ENCODE data around the gene FLOT1. TPM values are rescaled to one million over a fixed set of nuclear protein-coding genes. Genes with fewer than 3 reads are reported as not detected.

Gene FLOT1
- total and polyA plus RNA-seq, 7 donors: 141 to 206 (median 174) TPM

DNA sequence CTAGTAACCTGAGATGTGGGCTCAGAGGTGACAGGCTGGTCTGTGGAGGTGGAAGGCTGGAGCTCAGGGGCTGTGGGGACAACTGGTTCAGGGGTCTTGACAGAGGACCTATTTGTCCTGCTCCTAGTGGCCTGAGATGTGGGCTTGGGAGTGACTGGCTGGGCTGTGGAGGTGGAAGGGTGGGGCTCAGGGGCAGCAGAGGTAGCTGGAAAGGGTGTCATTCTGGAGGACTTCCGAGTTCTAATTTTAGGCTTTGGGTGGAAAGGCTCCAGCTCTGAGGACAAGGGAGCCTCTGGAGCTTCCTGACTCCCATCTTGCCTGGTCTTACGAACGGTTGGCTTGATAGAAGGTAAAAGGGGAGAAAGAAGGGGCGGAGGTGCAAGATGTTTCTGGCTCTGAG lies 36.9 kb downstream of the FLOT1 start:
- no peak for DNase-seq
- intact Hi-C loops (cut with DNase I): no loop called here
- H3K27me3 ChIP-seq: no peaks in the 10 kb centered on the region
- H3K27ac ChIP-seq: no peak overlapping the region
- peaks cover 3 to 80% (median 16%) of the 10 kb centered on the region in 4 donors for H3K36me3 ChIP-seq
- no peaks in the 10 kb centered on the region for H3K9me3 ChIP-seq
- no peak overlapping the region for H3K4me3 ChIP-seq
- TF ChIP-seq, protein P1, sequence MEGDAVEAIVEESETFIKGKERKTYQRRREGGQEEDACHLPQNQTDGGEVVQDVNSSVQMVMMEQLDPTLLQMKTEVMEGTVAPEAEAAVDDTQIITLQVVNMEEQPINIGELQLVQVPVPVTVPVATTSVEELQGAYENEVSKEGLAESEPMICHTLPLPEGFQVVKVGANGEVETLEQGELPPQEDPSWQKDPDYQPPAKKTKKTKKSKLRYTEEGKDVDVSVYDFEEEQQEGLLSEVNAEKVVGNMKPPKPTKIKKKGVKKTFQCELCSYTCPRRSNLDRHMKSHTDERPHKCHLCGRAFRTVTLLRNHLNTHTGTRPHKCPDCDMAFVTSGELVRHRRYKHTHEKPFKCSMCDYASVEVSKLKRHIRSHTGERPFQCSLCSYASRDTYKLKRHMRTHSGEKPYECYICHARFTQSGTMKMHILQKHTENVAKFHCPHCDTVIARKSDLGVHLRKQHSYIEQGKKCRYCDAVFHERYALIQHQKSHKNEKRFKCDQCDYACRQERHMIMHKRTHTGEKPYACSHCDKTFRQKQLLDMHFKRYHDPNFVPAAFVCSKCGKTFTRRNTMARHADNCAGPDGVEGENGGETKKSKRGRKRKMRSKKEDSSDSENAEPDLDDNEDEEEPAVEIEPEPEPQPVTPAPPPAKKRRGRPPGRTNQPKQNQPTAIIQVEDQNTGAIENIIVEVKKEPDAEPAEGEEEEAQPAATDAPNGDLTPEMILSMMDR (IDR thresholded peaks at IDR 0.05): no peak
- TF ChIP-seq POLR2AphosphoS5 (IDR thresholded peaks at IDR 0.05) (no peak), EP300 (IDR thresholded peaks at IDR 0.05) (no peak), POLR2A (IDR thresholded peaks at IDR 0.05) (no peak)
- WGBS, 2 donors: 98% methylated on average over 4 of the region's 4 CpGs
- no peaks in the 10 kb centered on the region for H3K4me1 ChIP-seq

DNA sequence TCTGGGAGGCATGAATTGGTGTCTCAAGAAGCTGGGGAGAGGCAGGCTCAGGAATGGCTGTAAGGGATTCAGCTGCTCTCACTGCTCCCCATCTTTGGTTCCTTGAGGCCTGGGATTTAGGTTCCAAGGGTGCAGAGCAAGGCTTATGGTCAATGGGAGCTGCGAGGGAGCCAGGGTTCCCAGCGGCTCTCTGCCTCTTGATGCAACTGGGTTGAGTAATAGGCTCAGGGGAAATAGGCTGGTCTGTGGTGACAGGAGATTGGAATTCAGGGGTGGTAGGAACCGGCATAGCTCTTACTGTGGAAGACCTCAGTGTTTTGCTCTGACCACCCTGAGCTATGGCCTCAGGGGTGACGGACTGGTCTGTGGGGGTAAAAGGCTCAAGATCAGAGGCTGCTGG lies 38.7 kb downstream of the FLOT1 start:
- WGBS, 2 donors: 90 to 96% methylated on average over 4 of the region's 4 CpGs
- Histone ChIP-seq H3K4me3 (no peak overlapping the region), H3K4me1 (no peaks in the 10 kb centered on the region), H3K27me3 (no peaks in the 10 kb centered on the region), H3K27ac (no peak overlapping the region), H3K9me3 (no peaks in the 10 kb centered on the region), H3K36me3 (peaks cover 0 to 80% (median 14%) of the 10 kb centered on the region in 4 donors)
- intact Hi-C loops (cut with DNase I): no loop called here
- no peak for DNase-seq
- TF ChIP-seq POLR2A (IDR thresholded peaks at IDR 0.05): no peak
- TF ChIP-seq EP300 (IDR thresholded peaks at IDR 0.05): no peak

- no peak for DNase-seq
- Histone ChIP-seq H3K27me3 (no peaks in the 10 kb centered on the region), H3K36me3 (peaks cover 0 to 72% (median 12%) of the 10 kb centered on the region in 4 donors), H3K4me1 (no peaks in the 10 kb centered on the region), H3K27ac (no peak overlapping the region), H3K9me3 (no peaks in the 10 kb centered on the region), H3K4me3 (no peak overlapping the region)
- intact Hi-C loops (cut with DNase I): no loop called here
- WGBS, 2 donors: 96 to 98% methylated on average over 10 of the region's 10 CpGs
- no peak for TF ChIP-seq POLR2A (IDR thresholded peaks at IDR 0.05)
- TF ChIP-seq POLR2AphosphoS5 (IDR thresholded peaks at IDR 0.05): no peak
- TF ChIP-seq EP300 (IDR thresholded peaks at IDR 0.05): no peak
- TF ChIP-seq, protein P1 (IDR thresholded peaks at IDR 0.05): no peak
Observed at GRCh38 chr6:30703011-30703410, 39.5 kb downstream of the FLOT1 start.

DNA sequence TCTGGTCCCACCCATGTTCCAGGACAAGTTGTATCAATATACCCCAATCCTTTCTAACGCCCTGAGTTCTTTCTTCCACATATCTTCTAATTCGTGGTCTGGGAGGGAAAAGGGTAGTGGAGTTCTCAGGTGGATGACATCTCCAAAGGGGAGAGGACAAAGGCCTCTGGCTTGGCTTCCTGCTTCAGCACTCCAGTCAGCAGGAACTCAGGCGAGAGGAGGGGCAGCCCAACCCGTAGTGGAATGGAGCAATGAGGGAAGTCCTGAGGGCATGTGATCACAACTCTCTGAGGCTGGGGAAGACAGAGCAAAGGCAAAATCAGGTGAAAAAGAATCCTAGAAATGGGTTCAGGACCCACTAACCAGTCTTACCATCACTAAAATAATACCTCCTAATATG lies 42.1 kb downstream of the FLOT1 start:
- 50 to 71% methylated on average over 4 of the region's 4 CpGs for WGBS, 2 donors

DNA sequence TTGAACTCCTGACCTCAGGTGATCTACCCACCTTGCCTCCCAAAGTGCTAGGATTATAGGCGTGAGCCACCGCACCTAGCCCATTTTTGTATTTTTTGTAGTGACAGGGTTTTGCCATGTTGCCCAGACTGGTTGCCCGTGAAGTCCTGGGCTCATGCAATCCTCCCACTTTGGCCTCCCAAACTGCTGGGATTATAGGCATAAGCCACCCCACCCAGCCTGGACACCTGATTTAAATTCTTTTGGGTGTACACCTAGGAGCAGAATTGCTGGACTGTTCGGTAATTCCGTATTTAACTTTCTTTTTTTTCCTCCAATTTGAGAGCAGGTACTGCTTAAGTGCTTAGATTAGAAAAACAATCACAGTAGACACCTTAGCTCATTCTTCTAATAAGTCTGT lies 46.1 kb downstream of the FLOT1 start:
- WGBS, 2 donors: 92 to 97% methylated on average over 5 of the region's 5 CpGs
- TF ChIP-seq POLR2A (IDR thresholded peaks at IDR 0.05): no peak
- TF ChIP-seq, protein P1 (IDR thresholded peaks at IDR 0.05): no peak
- TF ChIP-seq POLR2AphosphoS5 (IDR thresholded peaks at IDR 0.05): no peak
- TF ChIP-seq EP300 (IDR thresholded peaks at IDR 0.05): no peak
- peaks cover 0 to 23% (median 0%) of the 10 kb centered on the region in 4 donors for H3K36me3 ChIP-seq
- H3K4me3 ChIP-seq: no peak overlapping the region
- intact Hi-C loops (cut with DNase I): no loop called here
- no peaks in the 10 kb centered on the region for H3K27me3 ChIP-seq
- no peak for DNase-seq
- H3K4me1 ChIP-seq: peaks cover 0 to 3% (median 1%) of the 10 kb centered on the region in 4 donors
- H3K9me3 ChIP-seq: no peaks in the 10 kb centered on the region
- no peak overlapping the region for H3K27ac ChIP-seq

More for the DNA sequence above, 42.1 kb downstream of the FLOT1 start:
- no peaks in the 10 kb centered on the region for H3K4me1 ChIP-seq
- no peak for DNase-seq
- no peak overlapping the region for H3K27ac ChIP-seq
- H3K36me3 ChIP-seq: peaks cover 0 to 47% (median 5%) of the 10 kb centered on the region in 4 donors
- no peaks in the 10 kb centered on the region for H3K9me3 ChIP-seq
- no peaks in the 10 kb centered on the region for H3K27me3 ChIP-seq
- no peak overlapping the region for H3K4me3 ChIP-seq
- TF ChIP-seq POLR2A (IDR thresholded peaks at IDR 0.05): no peak
- TF ChIP-seq EP300 (IDR thresholded peaks at IDR 0.05): no peak
- TF ChIP-seq, protein P1 (IDR thresholded peaks at IDR 0.05): no peak
- no peak for TF ChIP-seq POLR2AphosphoS5 (IDR thresholded peaks at IDR 0.05)
- intact Hi-C loops (cut with DNase I): no loop called here
